Measurements from ENCODE around the gene ADPRHL1.

GRCh38 chr13:113400621-113401451 lies 52.5 kb downstream of the ADPRHL1 start:
- no peak for TF ChIP-seq CTCF (IDR thresholded peaks at IDR 0.05; ENCODE audit: low read depth, low read length, missing input control)
- no peak for TF ChIP-seq MAX (IDR thresholded peaks at IDR 0.05)
- TF ChIP-seq TAF1 (conservative IDR thresholded peaks at IDR 0.05) = no peak
- no peak for TF ChIP-seq EGR1 (IDR thresholded peaks at IDR 0.05; ENCODE audit: low read depth in 2 of 2)
- no peak for TF ChIP-seq RAD21 (IDR thresholded peaks at IDR 0.05)
- no peak for TF ChIP-seq REST (IDR thresholded peaks at IDR 0.05)
- no peak for TF ChIP-seq JUND (IDR thresholded peaks at IDR 0.05)
- no peak for TF ChIP-seq YY1 (IDR thresholded peaks at IDR 0.05)
- no peak for TF ChIP-seq GABPA (IDR thresholded peaks at IDR 0.05 in 1 of 2, conservative IDR thresholded peaks at IDR 0.05 in 1 of 2)
